ENCODE data around the gene IGF1R.

IGF1R gene

DNA sequence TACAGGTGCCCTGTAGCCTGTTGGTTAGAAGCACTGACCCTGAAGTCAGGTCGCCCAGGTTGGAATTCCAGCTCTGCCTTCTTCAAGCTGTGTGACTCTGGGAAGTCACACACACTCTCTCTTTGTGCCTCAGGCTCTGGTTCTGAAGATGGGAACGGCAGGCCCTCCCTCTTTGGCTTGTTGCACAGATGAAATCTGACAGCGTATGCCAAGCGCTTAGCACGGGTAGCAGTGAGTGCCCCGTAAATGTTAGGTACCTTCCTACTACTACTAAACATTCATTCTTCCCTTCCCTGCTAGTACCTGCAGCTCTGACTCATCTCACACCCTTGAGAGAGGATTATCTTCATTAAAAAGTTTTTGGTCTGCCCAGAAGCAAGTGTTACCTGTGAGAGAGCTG lies 220.2 kb downstream of the IGF1R start:
- Histone ChIP-seq H3K79me2 (ENCODE audit: insufficient read depth, low read length) (no peaks in the 10 kb centered on the region), H3K4me3 (ENCODE audit: insufficient read depth, low read length, poor library complexity, severe bottlenecking) (no peak overlapping the region), H3K27me3 (ENCODE audit: low read length) (no peaks in the 10 kb centered on the region), H3K36me3 (ENCODE audit: low read length) (no peaks in the 10 kb centered on the region), H3F3A (ENCODE audit: insufficient read depth) (no peaks in the 10 kb centered on the region), H3K9me3 (ENCODE audit: insufficient read depth, low read length) (no peaks in the 10 kb centered on the region), H3K27ac (ENCODE audit: low read depth, low read length) (no peak overlapping the region), H4K20me1 (ENCODE audit: low read depth, low read length) (no peaks in the 10 kb centered on the region), H3K4me2 (ENCODE audit: low read depth, low read length, poor library complexity, severe bottlenecking) (no peak overlapping the region), H3K9ac (ENCODE audit: low read length) (no peak overlapping the region), H2AFZ (ENCODE audit: low read depth, low read length, severe bottlenecking) (no peak overlapping the region), H3K9me2 (replicated peaks; ENCODE audit: insufficient read depth, low read length) (no peaks in the 10 kb centered on the region)
- TF ChIP-seq, protein P1, sequence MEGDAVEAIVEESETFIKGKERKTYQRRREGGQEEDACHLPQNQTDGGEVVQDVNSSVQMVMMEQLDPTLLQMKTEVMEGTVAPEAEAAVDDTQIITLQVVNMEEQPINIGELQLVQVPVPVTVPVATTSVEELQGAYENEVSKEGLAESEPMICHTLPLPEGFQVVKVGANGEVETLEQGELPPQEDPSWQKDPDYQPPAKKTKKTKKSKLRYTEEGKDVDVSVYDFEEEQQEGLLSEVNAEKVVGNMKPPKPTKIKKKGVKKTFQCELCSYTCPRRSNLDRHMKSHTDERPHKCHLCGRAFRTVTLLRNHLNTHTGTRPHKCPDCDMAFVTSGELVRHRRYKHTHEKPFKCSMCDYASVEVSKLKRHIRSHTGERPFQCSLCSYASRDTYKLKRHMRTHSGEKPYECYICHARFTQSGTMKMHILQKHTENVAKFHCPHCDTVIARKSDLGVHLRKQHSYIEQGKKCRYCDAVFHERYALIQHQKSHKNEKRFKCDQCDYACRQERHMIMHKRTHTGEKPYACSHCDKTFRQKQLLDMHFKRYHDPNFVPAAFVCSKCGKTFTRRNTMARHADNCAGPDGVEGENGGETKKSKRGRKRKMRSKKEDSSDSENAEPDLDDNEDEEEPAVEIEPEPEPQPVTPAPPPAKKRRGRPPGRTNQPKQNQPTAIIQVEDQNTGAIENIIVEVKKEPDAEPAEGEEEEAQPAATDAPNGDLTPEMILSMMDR (IDR thresholded peaks at IDR 0.05; ENCODE audit: insufficient read depth, low read length, poor library complexity, severe bottlenecking), result no peak
- TF ChIP-seq EZH2phosphoT487 (conservative IDR thresholded peaks at IDR 0.05; ENCODE audit: low read length), result no peak

DNA sequence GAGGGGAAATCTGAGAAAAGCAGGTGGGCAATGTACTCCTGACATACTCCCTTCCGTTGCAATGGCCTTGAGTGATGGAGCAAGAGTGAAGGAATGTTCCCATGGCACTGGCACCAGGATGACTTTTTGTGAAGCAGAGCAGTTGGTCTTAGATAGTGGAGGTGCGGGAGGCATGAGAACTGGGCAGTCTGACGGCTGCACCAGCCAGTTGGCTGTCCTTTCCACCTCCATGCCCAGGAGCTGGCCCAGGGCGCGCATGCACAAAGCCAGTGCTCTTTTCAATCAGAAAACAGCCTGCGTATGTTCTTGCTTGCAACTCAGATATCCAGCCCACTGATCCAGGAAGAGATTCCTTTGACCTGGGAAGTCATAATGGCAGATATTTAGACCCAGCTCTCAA lies 222.4 kb downstream of the IGF1R start:
- no peak overlapping the region for H2AFZ ChIP-seq (ENCODE audit: low read depth, low read length, severe bottlenecking)
- H3F3A ChIP-seq (ENCODE audit: insufficient read depth), result no peaks in the 10 kb centered on the region
- no peak overlapping the region for H3K27ac ChIP-seq (ENCODE audit: low read depth, low read length)
- H3K4me2 ChIP-seq (ENCODE audit: low read depth, low read length, poor library complexity, severe bottlenecking), result no peak overlapping the region
- H3K36me3 ChIP-seq (ENCODE audit: low read length), result no peaks in the 10 kb centered on the region
- no peaks in the 10 kb centered on the region for H3K27me3 ChIP-seq (ENCODE audit: low read length)
- no peak overlapping the region for H3K9ac ChIP-seq (ENCODE audit: low read length)
- TF ChIP-seq, protein P1 (IDR thresholded peaks at IDR 0.05; ENCODE audit: insufficient read depth, low read length, poor library complexity, severe bottlenecking), result no peak
- no peak for TF ChIP-seq EZH2phosphoT487 (conservative IDR thresholded peaks at IDR 0.05; ENCODE audit: low read length)
- no peak overlapping the region for H3K4me3 ChIP-seq (ENCODE audit: insufficient read depth, low read length, poor library complexity, severe bottlenecking)
- H3K9me3 ChIP-seq (ENCODE audit: insufficient read depth, low read length), result no peaks in the 10 kb centered on the region
- H3K79me2 ChIP-seq (ENCODE audit: insufficient read depth, low read length), result no peaks in the 10 kb centered on the region
- no peaks in the 10 kb centered on the region for H3K9me2 ChIP-seq (replicated peaks; ENCODE audit: insufficient read depth, low read length)
- H4K20me1 ChIP-seq (ENCODE audit: low read depth, low read length), result no peaks in the 10 kb centered on the region

DNA sequence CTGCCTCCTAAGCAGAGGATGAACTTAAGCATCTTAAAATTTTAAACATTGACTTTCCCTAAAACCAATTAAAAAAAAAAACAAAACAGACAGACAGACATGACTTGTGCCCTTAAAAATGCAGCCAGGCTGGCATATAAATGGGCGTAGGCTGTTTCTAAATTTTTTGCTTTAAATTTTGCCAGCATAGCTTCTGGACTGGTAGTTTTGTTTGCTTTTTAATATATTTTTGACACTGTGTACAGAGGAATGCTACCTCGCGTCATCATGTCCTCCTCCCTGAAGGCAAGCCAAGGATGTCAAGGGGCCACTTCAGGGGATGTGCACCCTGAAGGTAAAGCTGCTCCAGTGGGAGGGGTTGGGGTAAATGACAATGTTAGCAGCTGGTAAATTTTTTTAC lies 224.4 kb downstream of the IGF1R start:
- Histone ChIP-seq H3K27me3 (ENCODE audit: low read length) (no peaks in the 10 kb centered on the region), H3K79me2 (ENCODE audit: insufficient read depth, low read length) (no peaks in the 10 kb centered on the region), H4K20me1 (ENCODE audit: low read depth, low read length) (peaks cover 3% of the 10 kb centered on the region), H3K4me3 (ENCODE audit: insufficient read depth, low read length, poor library complexity, severe bottlenecking) (no peak overlapping the region), H3K36me3 (ENCODE audit: low read length) (no peaks in the 10 kb centered on the region), H3K9me3 (ENCODE audit: insufficient read depth, low read length) (no peaks in the 10 kb centered on the region), H3K9ac (ENCODE audit: low read length) (no peak overlapping the region), H3K27ac (ENCODE audit: low read depth, low read length) (no peak overlapping the region), H2AFZ (ENCODE audit: low read depth, low read length, severe bottlenecking) (no peak overlapping the region), H3F3A (ENCODE audit: insufficient read depth) (no peaks in the 10 kb centered on the region), H3K9me2 (replicated peaks; ENCODE audit: insufficient read depth, low read length) (no peaks in the 10 kb centered on the region), H3K4me2 (ENCODE audit: low read depth, low read length, poor library complexity, severe bottlenecking) (no peak overlapping the region)
- no peak for TF ChIP-seq EZH2phosphoT487 (conservative IDR thresholded peaks at IDR 0.05; ENCODE audit: low read length)
- TF ChIP-seq, protein P1 (IDR thresholded peaks at IDR 0.05; ENCODE audit: insufficient read depth, low read length, poor library complexity, severe bottlenecking), result no peak
